ENCODE data around the gene CDCA3. TPM values are rescaled to one million over a fixed set of nuclear protein-coding genes. Genes with fewer than 3 reads are reported as not detected.

Gene CDCA3
- total RNA-seq, 1 experiment from 2014 or later = 107 TPM

DNA sequence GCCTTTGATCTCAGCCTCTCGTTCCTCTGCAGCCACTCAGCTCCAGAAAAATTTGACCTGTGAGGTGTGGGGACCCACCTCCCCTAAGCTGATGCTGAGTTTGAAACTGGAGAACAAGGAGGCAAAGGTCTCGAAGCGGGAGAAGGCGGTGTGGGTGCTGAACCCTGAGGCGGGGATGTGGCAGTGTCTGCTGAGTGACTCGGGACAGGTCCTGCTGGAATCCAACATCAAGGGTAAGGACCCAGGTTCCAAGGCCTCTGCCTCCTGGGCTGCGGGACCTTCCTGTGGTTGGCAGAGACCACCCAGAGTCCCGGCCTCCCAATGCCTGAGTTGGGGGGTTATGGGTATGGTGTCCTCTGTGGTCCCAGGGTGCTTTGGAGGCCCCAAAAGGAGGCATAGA is 34.0 kb downstream of the CDCA3 start:
- POLR2A ChIA-PET (ENCODE audit: low non-redundant PET) = no interaction called here
- BruUV-seq (replicated peaks) = no TSS peak
- intact Hi-C loops (cut with micrococcal nuclease; ENCODE audit: unreplicated experiment) = no loop called here
- CTCF ChIA-PET = no interaction called here
- no peak overlapping the region for H3K27ac ChIP-seq (ENCODE audit: low read depth, low read length, poor library complexity, severe bottlenecking)
- peaks cover 11% of the 10 kb centered on the region for H3K4me1 ChIP-seq (ENCODE audit: insufficient read depth, low read length, poor library complexity, severe bottlenecking)
- no peaks in the 10 kb centered on the region for H3K27me3 ChIP-seq (replicated peaks; ENCODE audit: insufficient read depth, low read depth, low read length, poor library complexity)
- H3K9me3 ChIP-seq (ENCODE audit: low read depth, low read length, poor library complexity, severe bottlenecking) = no peaks in the 10 kb centered on the region
- no peaks in the 10 kb centered on the region for H3K36me3 ChIP-seq (ENCODE audit: insufficient read depth, low read length, poor library complexity, severe bottlenecking)
- TF ChIP-seq CTCF (conservative IDR thresholded peaks at IDR 0.05; ENCODE audit: low read depth, low read length) (no peak), EZH2 (IDR thresholded peaks at IDR 0.05; ENCODE audit: borderline replicate concordance, low read depth, low read length, poor library complexity, severe bottlenecking) (no peak)
- no peak for DNase-seq (ENCODE audit: low spot score)
- no peak overlapping the region for H3K4me3 ChIP-seq (ENCODE audit: low read depth, low read length, poor library complexity, severe bottlenecking)

GRCh38 chr12:6816598-6816997 is 34.5 kb downstream of the CDCA3 start:
- TF ChIP-seq CTCF (conservative IDR thresholded peaks at IDR 0.05; ENCODE audit: low read depth, low read length) (no peak), EZH2 (IDR thresholded peaks at IDR 0.05; ENCODE audit: borderline replicate concordance, low read depth, low read length, poor library complexity, severe bottlenecking) (no peak)
- no peak for DNase-seq (ENCODE audit: low spot score)
- Histone ChIP-seq H3K27ac (ENCODE audit: low read depth, low read length, poor library complexity, severe bottlenecking) (no peak overlapping the region), H3K27me3 (replicated peaks; ENCODE audit: insufficient read depth, low read depth, low read length, poor library complexity) (no peaks in the 10 kb centered on the region), H3K4me1 (ENCODE audit: insufficient read depth, low read length, poor library complexity, severe bottlenecking) (peaks cover 7% of the 10 kb centered on the region), H3K9me3 (ENCODE audit: low read depth, low read length, poor library complexity, severe bottlenecking) (no peaks in the 10 kb centered on the region), H3K36me3 (ENCODE audit: insufficient read depth, low read length, poor library complexity, severe bottlenecking) (no peaks in the 10 kb centered on the region), H3K4me3 (ENCODE audit: low read depth, low read length, poor library complexity, severe bottlenecking) (no peak overlapping the region)
- no TSS peak for BruUV-seq (replicated peaks)
- intact Hi-C loops (cut with micrococcal nuclease; ENCODE audit: unreplicated experiment) = no loop called here
- ChIA-PET POLR2A (ENCODE audit: low non-redundant PET) (no interaction called here), CTCF (no interaction called here)

GRCh38 chr12:6813363-6813762 is 37.7 kb downstream of the CDCA3 start:
- TF ChIP-seq EZH2 (IDR thresholded peaks at IDR 0.05; ENCODE audit: borderline replicate concordance, low read depth, low read length, poor library complexity, severe bottlenecking) (no peak), CTCF (conservative IDR thresholded peaks at IDR 0.05; ENCODE audit: low read depth, low read length) (no peak)
- Histone ChIP-seq H3K27ac (ENCODE audit: low read depth, low read length, poor library complexity, severe bottlenecking) (no peak overlapping the region), H3K9me3 (ENCODE audit: low read depth, low read length, poor library complexity, severe bottlenecking) (no peaks in the 10 kb centered on the region), H3K27me3 (replicated peaks; ENCODE audit: insufficient read depth, low read depth, low read length, poor library complexity) (no peaks in the 10 kb centered on the region), H3K4me3 (ENCODE audit: low read depth, low read length, poor library complexity, severe bottlenecking) (no peak overlapping the region), H3K36me3 (ENCODE audit: insufficient read depth, low read length, poor library complexity, severe bottlenecking) (no peaks in the 10 kb centered on the region), H3K4me1 (ENCODE audit: insufficient read depth, low read length, poor library complexity, severe bottlenecking) (no peaks in the 10 kb centered on the region)
- intact Hi-C loops (cut with micrococcal nuclease; ENCODE audit: unreplicated experiment) = no loop called here
- no peak for DNase-seq (ENCODE audit: low spot score)
- POLR2A ChIA-PET (ENCODE audit: low non-redundant PET) = no interaction called here
- no TSS peak for BruUV-seq (replicated peaks)
- CTCF ChIA-PET = interaction anchor here (0.6 to 0.7 kb wide), 2 partner anchors 21 to 120 kb away, joined by 3 to 5 read pairs; no protein-coding TSS in a partner anchor
